K562 (cell line): ENCODE data around the gene STRA6. TPM values are rescaled to one million over a fixed set of nuclear protein-coding genes. Genes with fewer than 3 reads are reported as not detected.

Experiments
- ATAC-seq: fragments of 200-7000 bp; cut with Tn5 transposase; 3 replicates; pipeline ENCODE4 v1.9.1; 2020; ENCODE audit warnings: moderate library complexity
- BruUV-seq: library from RNA; stranded (reverse); fragments of 400-500 nt; replicated peaks from 2 replicates; lab custom pipeline; 2021; lab: Mats Ljungman, UMichigan
- CTCF ChIA-PET: fragments of 300-600 bp; formaldehyde crosslinking; extraction: SDS; loops from one replicate; lab custom pipeline; 2021; ENCODE audit warnings: low intra/inter-chr PET ratio; lab: Yijun Ruan, JAX
- POLR2A ChIA-PET: fragments of 300-600, 350-650 bp; sonication (Branson Sonifier 250); formaldehyde crosslinking; extraction: SDS; loops from one replicate; lab custom pipeline; 2021; ENCODE audit warnings: antibody characterized with exemption, inconsistent platforms; lab: Yijun Ruan, JAX
- DNase-seq, 4 experiments: peaks; one replicate each; pipeline versions ENCODE4 v3.0.0 to v3.0.0-alpha.2; 2011 to 2018; ENCODE audit warnings: low spot score in 3 of 4, mixed read lengths in 3 of 4; ENCODE audit errors: extremely low read depth in 1 of 4
- FAIRE-seq: peaks from 2 replicates; lab custom pipeline; 2011; peaks lifted over from hg19 to GRCh38; lab: Jason Lieb, UNC
- H2AFZ ChIP-seq: 2 replicates; pipeline ENCODE4 v1.6.0; 2011; ENCODE audit warnings: low read depth, low read length, control low read depth, inconsistent platforms
- H3K27ac ChIP-seq: fragments of 200-600 bp; 3 replicates; pipeline ENCODE4 v1.8.0; 2011; ENCODE audit warnings: low read depth, mild to moderate bottlenecking, control low read depth, inconsistent platforms, low read length, moderate library complexity, mixed read lengths; ENCODE audit errors: extremely low read depth
- H3K27me3 ChIP-seq, 2 experiments: fragments of 300-600 bp in 1 of 2; 2 replicates in 1 of 2; 3 replicates in 1 of 2; pipeline versions ENCODE4 v1.6.0 to v1.8.0; 2011; ENCODE audit warnings: inconsistent platforms in 2 of 2, low read length in 2 of 2, mild to moderate bottlenecking in 1 of 2, mixed read lengths in 1 of 2, moderate library complexity in 1 of 2; ENCODE audit not compliant: control insufficient read depth in 2 of 2, insufficient read depth in 2 of 2
- H3K36me3 ChIP-seq: fragments of 300-600 bp; 3 replicates; pipeline ENCODE4 v1.8.0; 2011; ENCODE audit warnings: mild to moderate bottlenecking, low read length, inconsistent platforms; ENCODE audit not compliant: control insufficient read depth, insufficient read depth
- H3K4me1 ChIP-seq, 2 experiments: fragments of 200-600 bp in 1 of 2; replicated peaks in 1 of 2; 2 replicates in 1 of 2; 3 replicates in 1 of 2; pipeline versions ENCODE4 v1.5.1 to v1.8.0; 2011; ENCODE audit warnings: inconsistent platforms in 2 of 2, low read length in 2 of 2, mild to moderate bottlenecking in 1 of 2, mixed read lengths in 1 of 2, moderate library complexity in 1 of 2; ENCODE audit not compliant: control insufficient read depth in 2 of 2, insufficient read depth in 2 of 2
- H3K4me2 ChIP-seq: 2 replicates; pipeline ENCODE4 v1.6.1; 2011; ENCODE audit warnings: low read length, control low read depth, inconsistent platforms, mixed read lengths; ENCODE audit not compliant: insufficient read depth
- H3K4me3 ChIP-seq: fragments of 200-600 bp; sonication (generic), shearing (Covaris generic); 2 replicates; pipeline ENCODE4 v1.5.1; 2016; ENCODE audit warnings: control low read depth, inconsistent platforms
- H3K79me2 ChIP-seq: fragments of 200-600 bp; 3 replicates; pipeline ENCODE4 v1.8.0; 2011; ENCODE audit warnings: low read length, inconsistent platforms; ENCODE audit not compliant: control insufficient read depth, insufficient read depth
- H3K9ac ChIP-seq, 2 experiments: 2 replicates each; pipeline versions ENCODE4 v1.6.0 to v1.6.1; 2011; ENCODE audit warnings: low read depth in 2 of 2, low read length in 2 of 2, control low read depth in 1 of 2, inconsistent platforms in 1 of 2, mild to moderate bottlenecking in 1 of 2, mixed read lengths in 1 of 2; ENCODE audit not compliant: insufficient read depth in 1 of 2
- H3K9me1 ChIP-seq: one replicate; pipeline ENCODE4 v1.6.0; 2011; ENCODE audit warnings: inconsistent platforms, mild to moderate bottlenecking, low read length, moderate library complexity; ENCODE audit not compliant: control insufficient read depth, insufficient read depth
- H3K9me3 ChIP-seq: replicated peaks from 2 replicates; pipeline ENCODE4 v1.5.1; 2011; ENCODE audit warnings: low read depth, low read length, inconsistent platforms; ENCODE audit not compliant: control insufficient read depth, insufficient read depth
- H4K20me1 ChIP-seq: replicated peaks from 2 replicates; pipeline ENCODE4 v1.6.1; 2011; ENCODE audit warnings: low read length, inconsistent platforms, mixed read lengths; ENCODE audit not compliant: control insufficient read depth, insufficient read depth
- ASH1L ChIP-seq: fragments of 450-650 bp; IDR thresholded peaks from 2 replicates; pipeline ENCODE4 v1.6.1; 2018; ENCODE audit warnings: borderline replicate concordance, mild to moderate bottlenecking, low read depth; ENCODE audit not compliant: partially characterized antibody
- E2F8 ChIP-seq: fragments of 450-650 bp; IDR thresholded peaks from 2 replicates; pipeline ENCODE4 v1.7.1; 2018; ENCODE audit warnings: mild to moderate bottlenecking, low read depth; ENCODE audit not compliant: partially characterized antibody
- EHMT2 ChIP-seq: fragments of 450-650 bp; IDR thresholded peaks from 2 replicates; pipeline ENCODE4 v1.6.1; 2018; ENCODE audit warnings: antibody characterized with exemption
- ETV5 ChIP-seq: sonication (generic); formaldehyde crosslinking; IDR thresholded peaks from 2 replicates; pipeline ENCODE4 v1.4.0; 2020; ENCODE audit warnings: low read depth, mild to moderate bottlenecking, missing genetic modification reagents
- MAX ChIP-seq: sonication (generic); formaldehyde crosslinking; IDR thresholded peaks from 2 replicates; pipeline ENCODE4 v1.9.0; 2022; ENCODE audit warnings: mild to moderate bottlenecking, missing genetic modification reagents
- MTA1 ChIP-seq: fragments of 450-650 bp; IDR thresholded peaks from 2 replicates; pipeline ENCODE4 v1.6.1; 2017; ENCODE audit warnings: borderline replicate concordance
- OTX1 ChIP-seq: fragments of 450-650 bp; formaldehyde crosslinking; IDR thresholded peaks from 2 replicates; pipeline ENCODE4 v1.4.0; 2022; ENCODE audit warnings: mild to moderate bottlenecking
- SAFB ChIP-seq: fragments of 200-400 bp; formaldehyde crosslinking; IDR thresholded peaks from 2 replicates; pipeline ENCODE4 v1.6.1; 2017; ENCODE audit warnings: low read depth, low read length, borderline replicate concordance
- SLC30A9 ChIP-seq: fragments of 250-450 bp; sonication (Bioruptor Pico); IDR thresholded peaks from 2 replicates; pipeline ENCODE4 v1.8.0; 2022; ENCODE audit warnings: mild to moderate bottlenecking, moderate library complexity
- TCF3 ChIP-seq: sonication (generic); formaldehyde crosslinking; IDR thresholded peaks from 2 replicates; pipeline ENCODE4 v1.4.0; 2020; ENCODE audit warnings: mild to moderate bottlenecking, missing genetic modification reagents
- TCF7L2 ChIP-seq: fragments of 150-350 bp; IDR thresholded peaks from 2 replicates; pipeline ENCODE4 v1.6.1; 2016; ENCODE audit warnings: low read depth, mild to moderate bottlenecking, low read length, moderate library complexity
- ZEB2 ChIP-seq: fragments of 450-650 bp; IDR thresholded peaks from 2 replicates; pipeline ENCODE4 v1.6.1; 2016
- ZKSCAN8 ChIP-seq: fragments of 200-800 bp; sonication (Bioruptor generic); IDR thresholded peaks from 2 replicates; pipeline ENCODE4 v1.6.1; 2016; ENCODE audit warnings: missing genetic modification characterization, missing compliant biosample characterization
- ZNF75A ChIP-seq: fragments of 450-650 bp; formaldehyde crosslinking; IDR thresholded peaks from 2 replicates; pipeline ENCODE4 v1.4.0; 2020; ENCODE audit warnings: mild to moderate bottlenecking
- ZSCAN29 ChIP-seq: fragments of 450-650 bp; IDR thresholded peaks from 2 replicates; pipeline ENCODE4 v1.6.1; 2017
- WGBS: fragments of 100-300 bp; shearing (Covaris generic); methylation state at CpG from one replicate; pipeline ENCODE4 v1.1.6; 2016; ENCODE audit warnings: low coverage, mixed read lengths; ENCODE audit not compliant: insufficient coverage; ENCODE audit errors: missing lambda C conversion rate; 5-methylcytosine and 5-hydroxymethylcytosine counted together
- in situ Hi-C: fragments of 300-500 bp; cut with MboI; formaldehyde crosslinking; loops from 4 replicates; pipeline ENCODE4 v1.15.0; 2018; ENCODE audit warnings: inconsistent platforms, mixed read lengths
- intact Hi-C: fragments of 100-400 bp; cut with micrococcal nuclease; formaldehyde crosslinking; loops from 2 replicates; pipeline ENCODE4 v1.14.2; 2022
- polyA plus RNA-seq, 8 experiments: library from polyadenylated mRNA; depleted of rRNA in 4 of 8; stranded (reverse) in 5 of 8; unstranded in 3 of 8; fragments of >200 nt; fragmentation: Nextera tagmentation in 2 of 8; fragmentation: Illumina TruSeq in 1 of 8; extraction: Ambion mirVana in 2 of 8; extraction: Trizol in 1 of 8; gene quantifications; 2 replicates each; pipeline versions ENCODE4 v1.2.1 to v1.2.3, GENCODE V29; 2011 to 2014; ENCODE audit warnings: inconsistent platforms in 1 of 8, missing spikeins in 1 of 8
- total RNA-seq, 7 experiments: library from RNA; depleted of rRNA in 6 of 7; stranded (reverse); fragments of >200 nt in 6 of 7; fragmentation: Illumina TruSeq in 2 of 7; extraction: Trizol in 2 of 7; gene quantifications; 2 replicates each; pipeline versions ENCODE4 v1.2.1 to v1.2.3, GENCODE V29; 2011 to 2021; ENCODE audit warnings: low replicate concordance in 1 of 7

Gene STRA6
- total and polyA plus RNA-seq, 9 of the 15 experiments (the other 6 are each of a cell fraction or from before 2014, with no cell fraction given) = 0.04 to 2.0 (median 0.43) TPM; not detected in 2

DNA sequence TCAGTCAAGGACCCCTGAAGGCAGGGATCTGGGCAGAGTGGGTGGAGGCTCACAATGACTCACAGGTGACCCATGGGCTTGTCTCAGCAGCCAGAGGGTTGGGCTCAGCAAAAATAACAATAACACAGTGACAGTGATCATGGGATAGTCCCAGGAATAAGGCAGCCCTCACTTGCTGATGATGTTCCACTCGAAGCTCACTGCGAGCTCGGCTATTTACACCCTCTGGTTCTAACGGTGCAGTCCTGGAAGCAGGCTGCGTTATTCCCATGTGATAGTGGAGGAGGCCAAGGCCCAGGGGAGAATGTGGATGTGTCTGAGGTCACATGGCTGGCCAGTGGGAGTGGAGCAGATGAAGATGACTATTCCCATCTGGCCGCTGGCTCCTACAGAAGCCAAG, 49.7 kb upstream of the STRA6 start:
- Histone ChIP-seq H3K9ac (no peak overlapping the region), H3K9me3 (no peaks in the 10 kb centered on the region), H3K4me1 (no peaks in the 10 kb centered on the region), H3K27ac (no peak overlapping the region), H3K4me3 (no peak overlapping the region), H3K79me2 (no peaks in the 10 kb centered on the region), H3K4me2 (no peak overlapping the region), H4K20me1 (peaks cover 10% of the 10 kb centered on the region), H3K27me3 (peaks cover 16 to 65% of the 10 kb centered on the region in 2 experiments; a peak in 3 of 5 replicates), H3K9me1 (no peaks in the 10 kb centered on the region), H3K36me3 (no peaks in the 10 kb centered on the region), H2AFZ (no peak overlapping the region)
- intact Hi-C loops = no loop called here
- CTCF ChIA-PET = no interaction called here
- in situ Hi-C loops = no loop called here
- TF ChIP-seq ZEB2 = no peak
- TF ChIP-seq TCF3 (CRISPR knock-in tag) = no peak
- no peak for TF ChIP-seq TCF7L2
- no peak for TF ChIP-seq ETV5
- BruUV-seq = no TSS peak
- POLR2A ChIA-PET = interaction anchor here (0.6 to 1.5 kb wide), 2 partner anchors 13 to 14 kb away, joined by 3 to 4 read pairs; no protein-coding TSS in a partner anchor
- FAIRE-seq (no peak), ATAC-seq (no peak), DNase-seq (no peak)
- 0% methylated on average over 6 of the region's 6 CpGs for WGBS

DNA sequence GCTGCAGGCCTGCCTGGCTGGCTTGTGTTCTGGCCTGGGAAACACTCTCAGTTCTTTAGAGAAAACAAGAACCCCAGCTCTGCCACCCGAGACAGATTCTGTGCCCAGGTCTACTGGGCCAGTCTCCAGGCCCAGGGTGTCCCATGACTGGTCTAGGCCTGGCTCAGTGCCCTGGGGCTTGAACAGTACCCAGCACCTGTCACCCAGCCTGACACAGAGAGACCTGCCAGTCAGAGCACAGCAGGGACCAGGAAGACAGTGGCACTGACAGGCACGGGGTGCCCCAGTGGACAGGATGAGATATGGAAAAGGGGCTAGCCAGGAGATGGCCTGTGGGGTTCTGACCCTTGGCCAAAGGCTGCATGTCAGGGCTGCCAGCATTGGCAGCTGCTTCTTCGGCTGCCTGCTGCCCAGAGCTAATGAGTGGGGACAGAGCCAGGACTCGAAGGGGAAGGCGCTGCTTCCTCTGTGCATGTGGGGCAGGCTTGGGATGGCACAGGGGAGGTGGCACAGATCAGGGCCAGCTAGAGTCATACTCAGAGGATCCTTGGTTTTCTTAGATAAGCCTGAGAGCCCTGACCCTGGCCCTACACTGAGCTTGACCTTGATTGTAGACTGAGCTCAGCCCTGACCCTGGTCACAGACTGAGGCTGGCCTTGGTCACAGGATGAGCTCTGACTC, 48.7 kb upstream of the STRA6 start:
- DNase-seq (no peak), ATAC-seq (no peak), FAIRE-seq (no peak)
- BruUV-seq = no TSS peak
- Histone ChIP-seq H4K20me1 (peaks cover 5% of the 10 kb centered on the region), H3K4me2 (no peak overlapping the region), H3K9me3 (no peaks in the 10 kb centered on the region), H3K36me3 (no peaks in the 10 kb centered on the region), H3K79me2 (no peaks in the 10 kb centered on the region), H3K4me1 (no peaks in the 10 kb centered on the region), H3K9ac (no peak overlapping the region), H2AFZ (no peak overlapping the region), H3K27ac (no peak overlapping the region), H3K4me3 (no peak overlapping the region), H3K9me1 (no peaks in the 10 kb centered on the region), H3K27me3 (peaks cover 18 to 55% of the 10 kb centered on the region in 2 experiments; a peak in 3 of 5 replicates)
- WGBS = 0% methylated on average over 4 of the region's 5 CpGs
- intact Hi-C loops = no loop called here
- POLR2A ChIA-PET = interaction anchor here (0.6 to 1.5 kb wide), 2 partner anchors 13 to 184 kb away, joined by 4 read pairs; no protein-coding TSS in a partner anchor
- in situ Hi-C loops = no loop called here
- CTCF ChIA-PET = no interaction called here
- TF ChIP-seq SLC30A9 (CRISPR knock-in tag) (no peak), ZNF75A (CRISPR knock-in tag) (no peak), EHMT2 (no peak), ZKSCAN8 (CRISPR knock-in tag) (no peak), SAFB (no peak), MTA1 (no peak), E2F8 (no peak), OTX1 (CRISPR knock-in tag) (no peak), ZSCAN29 (no peak), MAX (CRISPR knock-in tag) (no peak), ASH1L (no peak)
